Mesendoderm (in vitro differentiated cells): ENCODE data around the gene NAA40.

Source experiments
- DNase-seq: peaks from one replicate; pipeline ENCODE4 v3.0.0; 2013
- H2AK5ac ChIP-seq: 2 replicates; pipeline ENCODE4 v1.6.1; 2013; ENCODE audit warnings: low read length, inconsistent platforms
- H2BK120ac ChIP-seq: 2 replicates; pipeline ENCODE4 v1.6.1; 2013; ENCODE audit warnings: low read depth, mild to moderate bottlenecking, low read length, moderate library complexity, mixed read lengths
- H2BK15ac ChIP-seq: replicated peaks from 2 replicates; pipeline ENCODE4 v1.6.1; 2013; ENCODE audit warnings: low read depth, mild to moderate bottlenecking, moderate library complexity
- H2BK5ac ChIP-seq: 2 replicates; pipeline ENCODE4 v1.6.1; 2013; ENCODE audit warnings: low read length, inconsistent platforms
- H3K18ac ChIP-seq: 2 replicates; pipeline ENCODE4 v1.6.1; 2013; ENCODE audit warnings: mild to moderate bottlenecking, low read length, mixed read lengths
- H3K23ac ChIP-seq: one replicate; pipeline ENCODE4 v1.6.1; 2013; ENCODE audit warnings: low read length
- H3K27ac ChIP-seq: 2 replicates; pipeline ENCODE4 v1.5.1; 2013; ENCODE audit warnings: low read depth, mild to moderate bottlenecking, inconsistent platforms, low read length, moderate library complexity
- H3K27me3 ChIP-seq: 2 replicates; pipeline ENCODE4 v1.6.1; 2013; ENCODE audit warnings: low read length, control low read depth, mild to moderate bottlenecking, inconsistent platforms; ENCODE audit not compliant: insufficient read depth, poor library complexity
- H3K36me3 ChIP-seq: 2 replicates; pipeline ENCODE4 v1.6.1; 2013; ENCODE audit warnings: low read length, inconsistent platforms; ENCODE audit not compliant: control insufficient read depth, insufficient read depth
- H3K4ac ChIP-seq: one replicate; pipeline ENCODE4 v1.6.1; 2013; ENCODE audit warnings: low read depth, mild to moderate bottlenecking, low read length, moderate library complexity
- H3K4me1 ChIP-seq: 2 replicates; pipeline ENCODE4 v1.6.1; 2013; ENCODE audit warnings: low read depth, low read length, inconsistent platforms; ENCODE audit not compliant: control insufficient read depth
- H3K4me2 ChIP-seq: 2 replicates; pipeline ENCODE4 v1.6.1; 2013; ENCODE audit warnings: low read length
- H3K4me3 ChIP-seq: 2 replicates; pipeline ENCODE4 v1.5.1; 2013; ENCODE audit warnings: mild to moderate bottlenecking, low read length
- H3K56ac ChIP-seq: one replicate; pipeline ENCODE4 v1.6.1; 2013; ENCODE audit warnings: low read length
- H3K79me1 ChIP-seq: 2 replicates; pipeline ENCODE4 v1.6.1; 2013; ENCODE audit warnings: low read length, inconsistent platforms
- H3K79me2 ChIP-seq: 2 replicates; pipeline ENCODE4 v1.6.1; 2013; ENCODE audit warnings: mild to moderate bottlenecking, low read length; ENCODE audit not compliant: control insufficient read depth, insufficient read depth
- H3K9ac ChIP-seq: 2 replicates; pipeline ENCODE4 v1.6.1; 2013; ENCODE audit warnings: low read length, inconsistent platforms
- H4K5ac ChIP-seq: one replicate; pipeline ENCODE4 v1.6.1; 2013; ENCODE audit warnings: low read length
- H4K8ac ChIP-seq: one replicate; pipeline ENCODE4 v1.6.1; 2013; ENCODE audit warnings: low read depth, mild to moderate bottlenecking, control low read depth, low read length, moderate library complexity
- WGBS: extraction: QIAGEN DNeasy Blood & Tissue Kit; methylation state at CpG from one replicate; pipeline ENCODE4 v1.1.7; 2013; ENCODE audit warnings: low lambda C conversion rate, missing lambda C conversion rate; ENCODE audit not compliant: insufficient coverage; ENCODE audit errors: extremely low coverage; 5-methylcytosine and 5-hydroxymethylcytosine counted together

Gene NAA40

GRCh38 chr11:63896071-63896470 lies 42.7 kb upstream of the NAA40 start:
- Histone ChIP-seq H3K27me3 (no peaks in the 10 kb centered on the region), H2BK120ac (no peak overlapping the region), H3K36me3 (peaks cover 19% of the 10 kb centered on the region), H2AK5ac (no peak overlapping the region), H3K4ac (no peak overlapping the region), H3K23ac (no peak overlapping the region), H3K4me1 (no peaks in the 10 kb centered on the region), H2BK5ac (no peak overlapping the region), H3K18ac (no peak overlapping the region), H4K8ac (no peak overlapping the region), H3K79me2 (peaks cover 16% of the 10 kb centered on the region), H2BK15ac (no peak overlapping the region), H3K79me1 (peaks cover 14% of the 10 kb centered on the region), H3K9ac (no peak overlapping the region), H3K4me3 (no peak overlapping the region), H4K5ac (no peak overlapping the region), H3K27ac (no peak overlapping the region), H3K4me2 (no peak overlapping the region), H3K56ac (no peak overlapping the region)
- WGBS: no CpG with 5 or more reads among the region's 4 CpGs
- no peak for DNase-seq

- no peaks in the 10 kb centered on the region for H3K4me1 ChIP-seq
- no peak overlapping the region for H2BK120ac ChIP-seq
- H2BK5ac ChIP-seq: no peak overlapping the region
- no peak overlapping the region for H4K8ac ChIP-seq
- no peak overlapping the region for H3K18ac ChIP-seq
- no peak overlapping the region for H3K4ac ChIP-seq
- no peak overlapping the region for H3K56ac ChIP-seq
- H3K79me2 ChIP-seq: peaks cover 5% of the 10 kb centered on the region
- no peak overlapping the region for H3K9ac ChIP-seq
- no peak overlapping the region for H3K27ac ChIP-seq
- DNase-seq: no peak
- WGBS: no CpG with 5 or more reads among the region's 10 CpGs
- H3K27me3 ChIP-seq: no peaks in the 10 kb centered on the region
- peaks cover 4% of the 10 kb centered on the region for H3K79me1 ChIP-seq
- H3K36me3 ChIP-seq: peaks cover 23% of the 10 kb centered on the region
- no peak overlapping the region for H4K5ac ChIP-seq
- no peak overlapping the region for H3K4me3 ChIP-seq
- no peak overlapping the region for H3K23ac ChIP-seq
- H3K4me2 ChIP-seq: no peak overlapping the region
- H2AK5ac ChIP-seq: no peak overlapping the region
- no peak overlapping the region for H2BK15ac ChIP-seq
Measured at GRCh38 chr11:63897459-63898146, 41.2 kb upstream of the NAA40 start.

GRCh38 chr11:63901660-63902059 lies 37.1 kb upstream of the NAA40 start:
- Histone ChIP-seq H4K8ac (no peak overlapping the region), H2BK120ac (no peak overlapping the region), H2BK5ac (no peak overlapping the region), H3K27me3 (no peaks in the 10 kb centered on the region), H3K4me3 (no peak overlapping the region), H3K4ac (no peak overlapping the region), H3K18ac (no peak overlapping the region), H3K4me1 (no peaks in the 10 kb centered on the region), H2AK5ac (no peak overlapping the region), H3K27ac (no peak overlapping the region), H3K36me3 (peaks cover 29% of the 10 kb centered on the region), H2BK15ac (no peak overlapping the region), H3K9ac (no peak overlapping the region), H3K79me1 (no peaks in the 10 kb centered on the region), H3K79me2 (no peaks in the 10 kb centered on the region), H3K23ac (no peak overlapping the region), H3K56ac (no peak overlapping the region), H4K5ac (no peak overlapping the region), H3K4me2 (no peak overlapping the region)
- DNase-seq: peak; percentile 57
- WGBS: no CpG with 5 or more reads among the region's 3 CpGs

- no peak overlapping the region for H3K56ac ChIP-seq
- no peak overlapping the region for H4K5ac ChIP-seq
- H3K4me2 ChIP-seq: no peak overlapping the region
- H2BK120ac ChIP-seq: no peak overlapping the region
- no peak overlapping the region for H2BK5ac ChIP-seq
- H3K4ac ChIP-seq: no peak overlapping the region
- no peak overlapping the region for H4K8ac ChIP-seq
- no peak overlapping the region for H2BK15ac ChIP-seq
- H3K27ac ChIP-seq: no peak overlapping the region
- no CpG with 5 or more reads among the region's 14 CpGs for WGBS
- H3K36me3 ChIP-seq: peaks cover 27% of the 10 kb centered on the region
- no peak overlapping the region for H3K18ac ChIP-seq
- no peaks in the 10 kb centered on the region for H3K27me3 ChIP-seq
- no peak overlapping the region for H3K9ac ChIP-seq
- H3K79me2 ChIP-seq: no peaks in the 10 kb centered on the region
- DNase-seq: no peak
- H3K23ac ChIP-seq: no peak overlapping the region
- H3K4me3 ChIP-seq: no peak overlapping the region
- no peaks in the 10 kb centered on the region for H3K79me1 ChIP-seq
- H3K4me1 ChIP-seq: no peaks in the 10 kb centered on the region
- no peak overlapping the region for H2AK5ac ChIP-seq
Measured at GRCh38 chr11:63903884-63904283, 34.9 kb upstream of the NAA40 start.

- Histone ChIP-seq H2BK15ac (no peak overlapping the region), H3K23ac (no peak overlapping the region), H3K56ac (no peak overlapping the region), H4K5ac (no peak overlapping the region), H4K8ac (no peak overlapping the region), H3K4me1 (no peaks in the 10 kb centered on the region), H3K79me2 (no peaks in the 10 kb centered on the region), H2BK120ac (no peak overlapping the region), H3K9ac (no peak overlapping the region), H2BK5ac (no peak overlapping the region), H3K79me1 (no peaks in the 10 kb centered on the region), H3K4me2 (no peak overlapping the region), H3K27ac (no peak overlapping the region), H3K27me3 (no peaks in the 10 kb centered on the region), H3K4ac (no peak overlapping the region), H3K4me3 (no peak overlapping the region), H2AK5ac (no peak overlapping the region), H3K36me3 (peaks cover 24% of the 10 kb centered on the region), H3K18ac (no peak overlapping the region)
- no CpG with 5 or more reads among the region's 13 CpGs for WGBS
- DNase-seq: no peak
Measured at GRCh38 chr11:63904743-63905142, 34.1 kb upstream of the NAA40 start.

GRCh38 chr11:63905179-63905578 lies 33.6 kb upstream of the NAA40 start:
- Histone ChIP-seq H3K27me3 (no peaks in the 10 kb centered on the region), H2BK15ac (no peak overlapping the region), H3K79me1 (no peaks in the 10 kb centered on the region), H3K23ac (no peak overlapping the region), H3K79me2 (no peaks in the 10 kb centered on the region), H2BK5ac (no peak overlapping the region), H3K4me2 (no peak overlapping the region), H4K5ac (no peak overlapping the region), H3K4ac (no peak overlapping the region), H3K36me3 (peaks cover 22% of the 10 kb centered on the region), H3K9ac (no peak overlapping the region), H2BK120ac (no peak overlapping the region), H4K8ac (no peak overlapping the region), H3K27ac (no peak overlapping the region), H3K4me3 (no peak overlapping the region), H3K4me1 (peaks cover 2% of the 10 kb centered on the region), H3K56ac (no peak overlapping the region), H2AK5ac (no peak overlapping the region), H3K18ac (no peak overlapping the region)
- WGBS: no CpG with 5 or more reads among the region's 6 CpGs
- DNase-seq: no peak
